ENCODE measurements around the gene MTMR2. TPM values are rescaled to one million over a fixed set of nuclear protein-coding genes. Genes with fewer than 3 reads are reported as not detected.
"Not testable (repeated sequence)": the region's sequence is repeated elsewhere in the genome, so short reads cannot be mapped to it uniquely, and the experiment has no call there.

The MTMR2 gene
- total RNA-seq, 3 donors from 2014 or later (not counting 1 experiment from before 2014, with no cell fraction given) = 21.7 to 22.5 (median 21.8) TPM

GRCh38 chr11:95884376-95884775 is 39.5 kb downstream of the MTMR2 start:
- ATAC-seq (no peak), DNase-seq (no peak)
- Mint-ChIP-seq H3K4me3 (no peak overlapping the region), H3K27me3 (ENCODE audit: low read depth in 2 of 2) (no peaks in the 10 kb centered on the region), H3K36me3 (no peaks in the 10 kb centered on the region), H3K9me3 (no peaks in the 10 kb centered on the region), H3K27ac (peak overlapping the region in 1 of 2 donors; percentile 12), H3K4me1 (peaks cover 0 to 6% of the 10 kb centered on the region in 2 donors)
- peaks cover 14% of the 10 kb centered on the region for H3K36me3 ChIP-seq (ENCODE audit: control insufficient read depth, insufficient read depth, low read length)
- intact Hi-C loops (cut with micrococcal nuclease) = no loop called here
- H3K9me3 ChIP-seq (ENCODE audit: control insufficient read depth, insufficient read depth, low read length) = no peaks in the 10 kb centered on the region
- no peaks in the 10 kb centered on the region for H3K27me3 ChIP-seq (ENCODE audit: control insufficient read depth, insufficient read depth, low read length)
- no peak for TF ChIP-seq CTCF (IDR thresholded peaks at IDR 0.05)
- WGBS (ENCODE audit: insufficient coverage) = 100% methylated on average over 1 of the region's 1 CpG
- H3K4me3 ChIP-seq (ENCODE audit: low read length) = no peak overlapping the region
- H3K4me1 ChIP-seq (ENCODE audit: control insufficient read depth, insufficient read depth, low read length) = no peaks in the 10 kb centered on the region
- no peak overlapping the region for H3K27ac ChIP-seq (ENCODE audit: low read length)

GRCh38 chr11:95883381-95883780 is 40.5 kb downstream of the MTMR2 start:
- Mint-ChIP-seq H3K4me1 (peaks cover 0 to 1% of the 10 kb centered on the region in 2 donors), H3K27ac (no peak overlapping the region), H3K27me3 (ENCODE audit: low read depth in 2 of 2) (no peaks in the 10 kb centered on the region), H3K4me3 (no peak overlapping the region), H3K9me3 (no peaks in the 10 kb centered on the region), H3K36me3 (no peaks in the 10 kb centered on the region)
- ATAC-seq (no peak), DNase-seq (no peak)
- Histone ChIP-seq H3K27ac (ENCODE audit: low read length) (no peak overlapping the region), H3K27me3 (ENCODE audit: control insufficient read depth, insufficient read depth, low read length) (no peaks in the 10 kb centered on the region), H3K9me3 (ENCODE audit: control insufficient read depth, insufficient read depth, low read length) (no peaks in the 10 kb centered on the region), H3K4me3 (ENCODE audit: low read length) (no peak overlapping the region), H3K4me1 (ENCODE audit: control insufficient read depth, insufficient read depth, low read length) (no peaks in the 10 kb centered on the region), H3K36me3 (ENCODE audit: control insufficient read depth, insufficient read depth, low read length) (peaks cover 14% of the 10 kb centered on the region)
- 100% methylated on average over 1 of the region's 1 CpG for WGBS (ENCODE audit: insufficient coverage)
- no peak for TF ChIP-seq CTCF (IDR thresholded peaks at IDR 0.05)
- intact Hi-C loops (cut with micrococcal nuclease) = no loop called here

GRCh38 chr11:95877291-95877690 is 46.6 kb downstream of the MTMR2 start:
- Mint-ChIP-seq H3K9me3 (peaks cover 0 to 3% of the 10 kb centered on the region in 2 donors), H3K27me3 (ENCODE audit: low read depth in 2 of 2) (no peaks in the 10 kb centered on the region), H3K36me3 (no peaks in the 10 kb centered on the region), H3K4me3 (no peak overlapping the region), H3K27ac (no peak overlapping the region), H3K4me1 (peaks cover 7 to 9% of the 10 kb centered on the region in 2 donors)
- TF ChIP-seq CTCF (IDR thresholded peaks at IDR 0.05) = no peak
- Histone ChIP-seq H3K4me3 (ENCODE audit: low read length) (no peak overlapping the region), H3K9me3 (ENCODE audit: control insufficient read depth, insufficient read depth, low read length) (no peaks in the 10 kb centered on the region), H3K4me1 (ENCODE audit: control insufficient read depth, insufficient read depth, low read length) (no peaks in the 10 kb centered on the region), H3K27ac (ENCODE audit: low read length) (no peak overlapping the region), H3K27me3 (ENCODE audit: control insufficient read depth, insufficient read depth, low read length) (no peaks in the 10 kb centered on the region), H3K36me3 (ENCODE audit: control insufficient read depth, insufficient read depth, low read length) (peaks cover 4% of the 10 kb centered on the region)
- no peak for DNase-seq
- ATAC-seq = peak in 1 of 3 donors; percentile 9
- intact Hi-C loops (cut with micrococcal nuclease) = no loop called here
- WGBS (ENCODE audit: insufficient coverage) = 66% methylated on average over 2 of the region's 2 CpGs

GRCh38 chr11:95870877-95871276 is 53.0 kb downstream of the MTMR2 start:
- H3K27ac Mint-ChIP-seq; H3K9me3 Mint-ChIP-seq; H3K36me3 Mint-ChIP-seq; H3K36me3 ChIP-seq (ENCODE audit: control insufficient read depth, insufficient read depth, low read length); H3K4me1 ChIP-seq (ENCODE audit: control insufficient read depth, insufficient read depth, low read length); H3K27ac ChIP-seq (ENCODE audit: low read length); H3K4me1 Mint-ChIP-seq; H3K9me3 ChIP-seq (ENCODE audit: control insufficient read depth, insufficient read depth, low read length); DNase-seq; H3K27me3 ChIP-seq (ENCODE audit: control insufficient read depth, insufficient read depth, low read length); H3K4me3 ChIP-seq (ENCODE audit: low read length); H3K4me3 Mint-ChIP-seq; H3K27me3 Mint-ChIP-seq (ENCODE audit: low read depth in 2 of 2); intact Hi-C loops (cut with micrococcal nuclease); ATAC-seq: not testable (repeated sequence)
- WGBS (ENCODE audit: insufficient coverage) = no CpG with 5 or more reads among the region's 3 CpGs

All from natural killer cell (primary cell).